K562 (cell line): Measurements from ENCODE around the gene IP6K1. TPM values are rescaled to one million over a fixed set of nuclear protein-coding genes. Genes with fewer than 3 reads are reported as not detected.

Source experiments
- CBFA2T3 ChIP-seq: fragments of 450-650 bp; IDR thresholded peaks from 2 replicates; pipeline ENCODE4 v1.6.1; 2017
- CREM ChIP-seq: IDR thresholded peaks from 2 replicates; pipeline ENCODE4 v1.6.1; 2014; ENCODE audit warnings: antibody characterized with exemption, low read depth
- FOXP1 ChIP-seq: sonication (generic); formaldehyde crosslinking; IDR thresholded peaks from 2 replicates; pipeline ENCODE4 v1.8.0; 2022; ENCODE audit warnings: mild to moderate bottlenecking, missing genetic modification reagents
- GATAD2B ChIP-seq: fragments of 450-650 bp; IDR thresholded peaks from 2 replicates; pipeline ENCODE4 v1.6.1; 2017; ENCODE audit warnings: mild to moderate bottlenecking, borderline replicate concordance
- HCFC1 ChIP-seq: IDR thresholded peaks from 2 replicates; pipeline ENCODE4 v1.6.1; 2012; ENCODE audit warnings: low read depth, low read length, improper control_type of control experiment
- HES1 ChIP-seq: fragments of 450-650 bp; IDR thresholded peaks from 2 replicates; pipeline ENCODE4 v1.6.1; 2016; ENCODE audit warnings: low read depth, mild to moderate bottlenecking, moderate library complexity
- L3MBTL2 ChIP-seq: fragments of 450-650 bp; IDR thresholded peaks from 2 replicates; pipeline ENCODE4 v1.6.1; 2016; ENCODE audit warnings: mild to moderate bottlenecking, moderate library complexity
- MYBL2 ChIP-seq, 2 experiments: fragments of 450-650 bp in 1 of 2; sonication (generic) in 1 of 2; formaldehyde crosslinking in 1 of 2; IDR thresholded peaks; 2 replicates each; pipeline versions ENCODE4 v1.6.1 to v1.8.1; 2017 to 2022; ENCODE audit warnings: borderline replicate concordance in 1 of 2, inconsistent platforms in 1 of 2, low read depth in 1 of 2, mild to moderate bottlenecking in 1 of 2, missing genetic modification reagents in 1 of 2, moderate library complexity in 1 of 2
- PML ChIP-seq: IDR thresholded peaks from 2 replicates; pipeline ENCODE4 v1.6.1; 2012; ENCODE audit warnings: low read length, inconsistent platforms
- RUNX1 ChIP-seq: sonication (generic); IDR thresholded peaks from 2 replicates; pipeline ENCODE4 v1.6.1; 2016; ENCODE audit warnings: antibody characterized with exemption, low read depth
- SMARCC2 ChIP-seq: fragments of 450-650 bp; IDR thresholded peaks from 2 replicates; pipeline ENCODE4 v1.6.1; 2017; ENCODE audit warnings: antibody characterized with exemption, moderate library complexity, mild to moderate bottlenecking, low read depth
- TRIM24 ChIP-seq, 2 experiments: fragments of 450-650 bp; IDR thresholded peaks; 2 replicates each; pipeline ENCODE4 v1.6.1; 2016
- VEZF1 ChIP-seq: fragments of 200-800 bp; sonication (Bioruptor generic); IDR thresholded peaks from 2 replicates; pipeline ENCODE4 v1.6.1; 2017; ENCODE audit warnings: missing genetic modification characterization, missing compliant biosample characterization
- ZNF12 ChIP-seq: sonication (generic); formaldehyde crosslinking; IDR thresholded peaks from 2 replicates; pipeline ENCODE4 v1.4.0; 2020; ENCODE audit warnings: mild to moderate bottlenecking, missing genetic modification reagents
- polyA plus RNA-seq, 8 experiments: library from polyadenylated mRNA; depleted of rRNA in 4 of 8; stranded (reverse) in 5 of 8; unstranded in 3 of 8; fragments of >200 nt; fragmentation: Nextera tagmentation in 2 of 8; fragmentation: Illumina TruSeq in 1 of 8; extraction: Ambion mirVana in 2 of 8; extraction: Trizol in 1 of 8; gene quantifications; 2 replicates each; pipeline versions ENCODE4 v1.2.1 to v1.2.3, GENCODE V29; 2011 to 2014; ENCODE audit warnings: inconsistent platforms in 1 of 8, missing spikeins in 1 of 8
- total RNA-seq, 7 experiments: library from RNA; depleted of rRNA in 6 of 7; stranded (reverse); fragments of >200 nt in 6 of 7; fragmentation: Illumina TruSeq in 2 of 7; extraction: Trizol in 2 of 7; gene quantifications; 2 replicates each; pipeline versions ENCODE4 v1.2.1 to v1.2.3, GENCODE V29; 2011 to 2021; ENCODE audit warnings: low replicate concordance in 1 of 7
- TF ChIP-seq, protein P1 (sequence below), 2 experiments: fragments of 450-650 bp in 1 of 2; sonication (generic) in 1 of 2; formaldehyde crosslinking in 1 of 2; IDR thresholded peaks in 1 of 2; conservative IDR thresholded peaks in 1 of 2; 2 replicates each; pipeline versions ENCODE4 v1.6.1 to v1.8.1; 2016 to 2023; ENCODE audit warnings: mild to moderate bottlenecking in 2 of 2, moderate library complexity in 2 of 2, inconsistent platforms in 1 of 2, missing genetic modification reagents in 1 of 2
- TF ChIP-seq, protein P2 (sequence below): fragments of 250-450 bp; sonication (Bioruptor Pico); IDR thresholded peaks from 2 replicates; pipeline ENCODE4 v1.6.1; 2021; ENCODE audit warnings: mild to moderate bottlenecking
- TF ChIP-seq, protein P3 (sequence below): fragments of 250-450 bp; sonication (Bioruptor Pico); IDR thresholded peaks from 2 replicates; pipeline ENCODE4 v1.4.0; 2020
- TF ChIP-seq, protein P4 (sequence below), 2 experiments: fragments of 450-650 bp in 1 of 2; sonication (generic) in 1 of 2; formaldehyde crosslinking; conservative IDR thresholded peaks; 2 replicates each; pipeline versions ENCODE4 v1.4.0 to v1.8.1; 2020 to 2022; ENCODE audit warnings: mild to moderate bottlenecking in 1 of 2, missing genetic modification reagents in 1 of 2
- TF ChIP-seq, protein P5 (sequence below): fragments of 450-650 bp; formaldehyde crosslinking; IDR thresholded peaks from 2 replicates; pipeline ENCODE4 v1.4.0; 2020; ENCODE audit warnings: mild to moderate bottlenecking, moderate library complexity

Gene IP6K1
- total and polyA plus RNA-seq, 9 of the 15 experiments (the other 6 are each of a cell fraction or from before 2014, with no cell fraction given), result 0.46 to 29.2 (median 13.1) TPM

- TF ChIP-seq HCFC1 (no peak), VEZF1 (CRISPR knock-in tag) (0 out of 2 replicates have a peak, but pooled peaks have one; percentile 15), PML (no peak), CBFA2T3 (0 out of 2 replicates have a peak, but pooled peaks have one; percentile 8), MYBL2 (IDR thresholded peaks at IDR 0.05; ENCODE audit: low read depth) (no peak), MYBL2 (CRISPR knock-in tag; IDR thresholded peaks at IDR 0.05; ENCODE audit: borderline replicate concordance) (no peak), TRIM24 (IDR thresholded peaks at IDR 0.05) (no peak), HES1 (no peak), FOXP1 (no peak), GATAD2B (no peak), ZNF12 (CRISPR knock-in tag) (no peak), L3MBTL2 (no peak), SMARCC2 (no peak), RUNX1 (no peak), CREM (no peak)
- TF ChIP-seq, protein P1, sequence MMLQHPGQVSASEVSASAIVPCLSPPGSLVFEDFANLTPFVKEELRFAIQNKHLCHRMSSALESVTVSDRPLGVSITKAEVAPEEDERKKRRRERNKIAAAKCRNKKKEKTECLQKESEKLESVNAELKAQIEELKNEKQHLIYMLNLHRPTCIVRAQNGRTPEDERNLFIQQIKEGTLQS (IDR thresholded peaks at IDR 0.05), result peak; percentile 75
- TF ChIP-seq, protein P1 (CRISPR knock-in tag; conservative IDR thresholded peaks at IDR 0.05), result no peak
- TF ChIP-seq, protein P2, sequence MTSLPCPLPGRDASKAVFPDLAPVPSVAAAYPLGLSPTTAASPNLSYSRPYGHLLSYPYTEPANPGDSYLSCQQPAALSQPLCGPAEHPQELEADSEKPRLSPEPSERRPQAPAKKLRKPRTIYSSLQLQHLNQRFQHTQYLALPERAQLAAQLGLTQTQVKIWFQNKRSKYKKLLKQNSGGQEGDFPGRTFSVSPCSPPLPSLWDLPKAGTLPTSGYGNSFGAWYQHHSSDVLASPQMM, result no peak
- TF ChIP-seq, protein P3, sequence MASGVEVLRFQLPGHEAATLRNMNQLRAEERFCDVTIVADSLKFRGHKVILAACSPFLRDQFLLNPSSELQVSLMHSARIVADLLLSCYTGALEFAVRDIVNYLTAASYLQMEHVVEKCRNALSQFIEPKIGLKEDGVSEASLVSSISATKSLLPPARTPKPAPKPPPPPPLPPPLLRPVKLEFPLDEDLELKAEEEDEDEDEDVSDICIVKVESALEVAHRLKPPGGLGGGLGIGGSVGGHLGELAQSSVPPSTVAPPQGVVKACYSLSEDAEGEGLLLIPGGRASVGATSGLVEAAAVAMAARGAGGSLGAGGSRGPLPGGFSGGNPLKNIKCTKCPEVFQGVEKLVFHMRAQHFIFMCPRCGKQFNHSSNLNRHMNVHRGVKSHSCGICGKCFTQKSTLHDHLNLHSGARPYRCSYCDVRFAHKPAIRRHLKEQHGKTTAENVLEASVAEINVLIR, result no peak
- TF ChIP-seq, protein P4, sequence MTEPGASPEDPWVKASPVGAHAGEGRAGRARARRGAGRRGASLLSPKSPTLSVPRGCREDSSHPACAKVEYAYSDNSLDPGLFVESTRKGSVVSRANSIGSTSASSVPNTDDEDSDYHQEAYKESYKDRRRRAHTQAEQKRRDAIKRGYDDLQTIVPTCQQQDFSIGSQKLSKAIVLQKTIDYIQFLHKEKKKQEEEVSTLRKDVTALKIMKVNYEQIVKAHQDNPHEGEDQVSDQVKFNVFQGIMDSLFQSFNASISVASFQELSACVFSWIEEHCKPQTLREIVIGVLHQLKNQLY (CRISPR knock-in tag; conservative IDR thresholded peaks at IDR 0.05), result no peak
- TF ChIP-seq, protein P5, sequence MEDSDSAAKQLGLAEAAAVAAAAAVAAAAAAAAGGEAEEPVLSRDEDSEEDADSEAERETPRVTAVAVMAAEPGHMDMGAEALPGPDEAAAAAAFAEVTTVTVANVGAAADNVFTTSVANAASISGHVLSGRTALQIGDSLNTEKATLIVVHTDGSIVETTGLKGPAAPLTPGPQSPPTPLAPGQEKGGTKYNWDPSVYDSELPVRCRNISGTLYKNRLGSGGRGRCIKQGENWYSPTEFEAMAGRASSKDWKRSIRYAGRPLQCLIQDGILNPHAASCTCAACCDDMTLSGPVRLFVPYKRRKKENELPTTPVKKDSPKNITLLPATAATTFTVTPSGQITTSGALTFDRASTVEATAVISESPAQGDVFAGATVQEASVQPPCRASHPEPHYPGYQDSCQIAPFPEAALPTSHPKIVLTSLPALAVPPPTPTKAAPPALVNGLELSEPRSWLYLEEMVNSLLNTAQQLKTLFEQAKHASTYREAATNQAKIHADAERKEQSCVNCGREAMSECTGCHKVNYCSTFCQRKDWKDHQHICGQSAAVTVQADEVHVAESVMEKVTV (CRISPR knock-in tag), result no peak
These were observed 4.5 kb upstream of the IP6K1 start (continued) for GRCh38 chr3:49790626-49791411.
